HPDE6-E6E7 (cell line): ENCODE measurements around the gene HPCAL1.
"Not testable (repeated sequence)": the region's sequence is repeated elsewhere in the genome, so short reads cannot be mapped to it uniquely, and the experiment has no call there.

Experiments
- DNase-seq: peaks from one replicate; pipeline ENCODE4 v3.0.0; 2011; ENCODE audit warnings: missing footprints; ENCODE audit errors: extremely low spot score

Gene HPCAL1

DNA sequence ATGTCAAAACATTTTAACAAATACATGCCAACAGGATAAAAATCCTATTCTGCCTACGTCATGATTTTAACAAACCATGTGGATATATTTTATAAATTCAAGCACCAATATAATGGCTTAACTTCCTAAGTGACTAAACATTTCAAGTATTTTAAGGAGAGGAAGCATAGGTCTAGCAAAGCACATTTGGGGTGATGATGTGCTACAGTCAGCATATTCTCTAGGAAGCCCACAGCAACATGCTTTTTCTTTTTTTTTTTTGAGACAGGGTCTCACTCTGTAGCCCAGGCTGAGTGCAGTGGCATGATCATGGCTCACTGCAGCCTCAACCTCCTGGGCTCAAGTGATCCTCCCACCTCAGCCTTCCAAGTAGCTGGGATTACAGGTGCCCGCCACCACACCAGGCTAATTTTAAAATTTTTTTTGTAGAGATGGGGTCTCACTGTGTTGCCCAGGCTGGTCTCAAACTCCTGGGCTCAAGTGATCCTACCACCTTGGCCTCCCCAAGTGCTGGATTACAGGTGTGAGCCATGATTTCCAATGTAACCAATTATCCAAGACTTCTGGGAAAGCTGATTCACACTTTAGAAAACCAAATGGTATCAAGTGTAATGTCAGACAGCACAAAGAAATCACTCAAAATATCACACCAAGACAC lies 139.9 kb downstream of the HPCAL1 start:
- not testable (repeated sequence) for DNase-seq

DNA sequence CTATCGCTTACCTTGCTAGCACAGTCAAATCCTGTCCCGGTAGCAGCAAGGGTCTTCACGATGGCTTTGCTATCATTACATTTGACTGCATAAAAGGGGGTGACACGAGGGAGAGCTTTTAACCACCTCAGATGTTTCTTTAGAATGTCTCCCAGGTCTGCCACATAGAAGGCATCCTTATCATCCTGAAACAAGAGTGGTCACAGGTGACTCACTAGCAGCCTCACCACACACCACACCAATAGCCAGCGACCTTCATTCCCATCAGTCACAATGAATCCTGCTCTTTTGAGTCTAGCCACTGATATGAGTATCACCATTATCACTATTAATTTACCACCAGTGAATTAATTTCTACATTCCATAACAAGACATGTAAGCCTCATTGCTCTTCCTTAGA lies 141.8 kb downstream of the HPCAL1 start:
- no peak for DNase-seq

DNA sequence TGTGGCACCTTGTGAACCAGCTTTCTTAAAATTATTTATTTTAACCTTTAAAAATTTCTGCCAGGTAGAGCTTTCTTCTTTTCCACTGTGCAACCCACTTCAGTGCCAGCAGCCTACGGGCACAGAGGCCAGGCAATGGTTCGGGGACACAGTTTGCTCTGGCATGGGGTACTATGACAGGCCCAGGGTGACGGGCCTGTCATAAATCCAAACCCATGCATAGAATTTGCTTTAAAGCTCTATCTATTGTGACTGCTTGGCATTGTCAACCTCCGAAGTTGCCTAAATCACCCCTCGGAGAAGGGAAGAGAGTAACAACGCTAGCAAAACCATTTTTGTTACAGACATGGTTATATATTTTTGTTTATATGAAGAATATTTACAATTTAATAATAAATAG lies 143.9 kb downstream of the HPCAL1 start:
- no peak for DNase-seq

DNA sequence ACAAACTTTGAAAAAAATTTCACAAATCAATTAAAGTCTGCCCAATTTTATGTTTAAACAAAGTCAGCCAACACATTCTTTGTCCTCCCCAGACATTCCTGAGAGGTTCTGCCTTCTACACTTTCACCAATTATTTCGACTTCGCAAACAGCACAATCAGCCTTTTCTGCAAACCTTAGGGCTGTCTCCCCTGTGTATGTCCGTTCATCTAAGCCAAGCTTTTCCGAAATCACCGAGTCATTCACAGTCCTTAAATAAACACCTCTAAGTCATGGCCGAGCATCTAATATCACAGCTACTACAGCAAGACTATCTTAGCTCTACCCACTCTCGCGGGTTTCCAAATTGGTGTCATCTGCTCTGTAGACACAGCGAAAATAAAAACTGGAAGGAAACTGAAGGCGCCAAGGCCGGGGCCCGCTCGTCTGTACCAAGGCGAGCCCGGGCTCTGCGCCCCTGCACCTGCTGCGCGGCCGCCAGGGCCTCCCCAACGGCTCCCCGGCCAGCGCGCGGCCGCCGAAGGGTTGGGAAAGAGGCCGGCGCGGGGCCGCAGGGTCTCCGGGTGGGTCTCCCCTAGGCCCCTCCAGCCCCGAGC lies 144.7 kb downstream of the HPCAL1 start:
- DNase-seq, result no peak

DNA sequence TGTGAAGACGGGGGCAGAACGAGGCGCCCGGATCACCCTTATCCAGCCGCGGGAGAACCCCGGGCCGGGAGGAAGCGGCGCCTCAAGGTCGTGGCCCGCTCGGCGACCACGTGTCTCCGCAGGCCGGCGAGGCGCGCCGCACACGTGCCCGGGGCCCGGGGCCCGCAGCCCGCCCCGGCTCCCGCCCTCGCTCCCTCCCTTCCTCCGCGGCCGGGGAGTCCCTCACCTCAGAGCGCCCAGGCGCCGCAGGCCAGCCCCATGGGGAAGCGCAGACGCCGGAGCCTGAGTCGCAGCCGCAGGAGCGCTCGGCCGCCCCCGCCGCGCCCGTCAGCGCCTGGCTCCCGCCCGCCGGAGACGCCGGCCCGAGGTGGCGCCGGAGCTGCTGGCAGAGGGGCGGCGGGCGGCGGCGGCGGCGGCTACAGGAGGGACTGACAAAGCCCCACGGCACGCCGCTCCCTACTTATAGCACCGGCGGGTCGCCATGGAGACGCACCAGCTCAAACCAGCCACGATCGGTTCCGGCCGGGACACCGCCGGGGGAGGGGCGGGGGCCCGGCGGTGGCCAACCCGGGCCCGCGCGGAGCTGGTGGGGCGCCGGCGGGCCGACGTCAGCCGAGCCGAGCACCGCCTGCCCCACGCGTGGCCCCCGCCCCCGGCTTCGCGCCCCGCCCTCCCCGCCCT lies 145.3 kb downstream of the HPCAL1 start, which contains the start of gene ODC1:
Gene ODC1 (minus strand): TSS at position 433 of the 681 bp plus-strand sequence. CDS start 3,295 bp downstream, outside the sequence.
- DNase-seq, result peak; percentile 76

DNA sequence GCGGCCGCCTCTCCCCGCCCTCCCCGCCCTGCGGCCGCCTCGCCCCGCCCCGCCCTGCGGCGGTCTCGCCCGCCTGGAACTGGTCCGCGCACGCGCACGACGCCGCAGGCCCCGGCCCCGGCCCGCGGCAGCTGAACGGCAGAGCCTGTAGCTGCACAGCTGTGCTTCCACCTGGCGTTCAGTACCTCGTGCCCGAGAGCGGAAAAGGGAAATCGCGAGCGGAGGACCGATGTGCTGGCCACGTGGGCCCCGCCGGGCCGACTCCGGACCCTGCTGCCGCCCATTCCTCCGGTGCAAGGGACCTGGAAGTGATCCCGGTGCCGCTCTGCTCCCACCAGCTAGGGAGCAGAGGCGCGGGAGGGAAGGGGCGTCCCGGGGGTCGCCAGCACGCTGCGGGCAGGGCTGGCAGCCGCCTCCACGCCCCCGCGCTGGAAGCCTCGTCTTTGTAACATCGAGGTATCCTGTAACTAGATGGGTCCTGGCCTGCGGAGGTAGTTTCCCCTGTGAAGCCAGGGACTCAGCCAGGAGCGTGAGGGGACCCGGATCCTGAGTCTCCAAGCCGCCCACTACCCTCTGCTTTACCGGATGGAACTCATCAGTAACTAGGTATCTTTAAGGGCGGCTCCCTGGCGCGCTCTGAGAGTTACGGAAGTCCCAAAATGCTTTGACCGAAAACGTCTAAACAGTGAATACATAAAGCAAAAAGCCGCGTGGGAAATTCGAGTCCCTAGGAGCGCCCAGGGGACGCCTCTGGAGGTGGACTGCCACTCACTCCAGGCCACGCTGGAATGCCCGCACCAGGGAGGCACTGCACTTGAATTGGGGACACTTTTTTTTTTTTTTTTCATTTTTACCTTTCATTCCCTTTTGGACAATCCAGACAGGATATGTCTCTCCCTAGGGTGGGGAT lies 146.1 kb downstream of the HPCAL1 start:
- DNase-seq, result peak; percentile 92

DNA sequence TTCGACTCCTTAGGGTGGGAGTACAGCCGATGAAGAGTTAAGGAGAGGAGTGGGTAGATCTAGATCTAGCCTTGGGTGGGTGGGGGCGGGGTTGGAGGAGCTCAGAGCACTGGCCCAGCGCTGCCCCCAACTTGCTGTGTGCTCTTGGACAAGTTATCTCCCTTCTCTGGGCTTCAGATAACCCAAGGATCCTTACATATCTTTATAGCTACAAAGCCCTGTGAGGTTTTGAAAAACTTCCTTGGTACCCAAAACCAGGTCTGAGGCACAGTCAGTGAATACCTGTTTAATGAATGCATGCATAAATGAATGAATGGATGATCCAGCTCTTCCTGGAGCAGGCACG lies 146.8 kb downstream of the HPCAL1 start:
- no peak for DNase-seq

DNA sequence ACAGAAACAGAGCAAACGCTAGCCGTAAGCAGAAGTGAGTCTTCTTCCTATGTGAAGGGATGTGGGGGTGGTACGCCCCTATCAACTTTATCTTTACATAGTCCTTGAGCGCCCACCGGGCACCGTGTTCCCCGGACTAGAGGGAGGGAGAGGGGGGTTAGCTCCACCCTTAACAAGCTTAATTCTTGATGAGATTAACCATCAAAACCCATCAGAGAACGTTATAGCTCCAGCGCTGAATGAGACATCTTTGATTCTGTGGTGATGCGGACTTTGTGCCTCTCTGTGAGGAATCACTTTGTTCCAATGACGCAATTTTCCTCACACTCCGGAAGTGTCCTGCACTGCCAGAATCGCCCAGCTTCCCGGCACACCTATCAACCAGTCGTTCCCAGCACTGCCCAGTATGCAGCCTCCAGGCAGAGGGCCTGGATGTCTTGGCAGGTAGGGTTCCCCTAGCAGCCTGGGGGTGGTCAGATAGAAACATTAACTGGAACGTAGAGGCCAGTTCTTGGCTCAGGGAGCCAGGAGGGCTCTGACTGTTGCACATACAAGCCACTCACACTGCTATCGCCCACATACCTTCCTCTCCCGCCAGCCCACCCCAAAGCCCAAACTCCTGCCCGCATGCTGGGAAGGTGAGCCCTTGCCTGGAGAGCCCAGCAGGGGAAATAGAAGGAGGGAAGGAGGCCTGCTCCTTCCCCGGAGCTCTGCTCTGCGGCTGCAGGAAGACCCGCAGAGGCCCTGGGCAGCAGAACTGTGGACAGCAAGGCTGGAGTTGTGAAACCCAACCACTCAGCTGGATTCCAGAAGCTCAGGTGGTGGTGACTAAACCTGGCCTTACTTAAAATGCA lies 147.4 kb downstream of the HPCAL1 start:
- DNase-seq, result no peak

DNA sequence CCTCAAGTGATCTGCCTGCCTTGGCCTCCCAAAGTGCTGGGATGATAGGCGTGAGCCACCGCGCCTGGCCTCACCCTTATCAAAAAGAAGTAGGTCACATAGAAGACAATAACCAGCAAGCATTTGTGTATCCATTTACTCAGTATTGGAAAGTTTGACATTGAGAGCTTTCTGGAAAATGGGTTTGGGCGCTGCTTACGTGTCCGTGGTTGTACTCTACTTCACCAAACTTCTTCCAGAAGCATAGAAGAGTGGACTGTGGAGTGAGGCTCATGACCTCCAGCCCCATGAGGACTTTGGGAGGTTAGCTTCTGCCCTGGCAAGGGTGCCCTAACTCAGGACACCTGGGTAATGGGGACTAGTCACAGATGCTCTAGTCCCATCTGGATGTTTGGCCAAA lies 149.1 kb downstream of the HPCAL1 start:
- no peak for DNase-seq

DNA sequence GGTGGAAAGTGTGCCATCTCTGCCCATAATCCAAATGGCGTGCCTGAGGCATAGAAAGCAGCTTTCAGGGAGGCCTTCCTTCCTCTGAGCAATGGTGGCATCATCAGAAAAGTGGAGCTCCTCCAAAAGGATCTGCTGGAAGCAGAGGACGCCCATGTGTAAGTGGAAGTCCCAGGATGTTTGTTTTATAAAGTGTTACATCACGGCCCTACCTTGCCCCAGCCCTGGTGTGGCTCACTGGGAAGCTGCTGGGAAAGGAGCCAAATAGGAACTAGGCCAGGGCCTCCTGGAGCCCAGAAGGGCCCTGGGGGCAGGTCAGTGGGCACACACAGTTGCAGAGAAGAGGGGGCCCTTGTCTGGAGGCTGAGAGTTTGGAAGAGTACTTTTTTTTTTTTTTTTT lies 149.6 kb downstream of the HPCAL1 start:
- peak; percentile 87 for DNase-seq

DNA sequence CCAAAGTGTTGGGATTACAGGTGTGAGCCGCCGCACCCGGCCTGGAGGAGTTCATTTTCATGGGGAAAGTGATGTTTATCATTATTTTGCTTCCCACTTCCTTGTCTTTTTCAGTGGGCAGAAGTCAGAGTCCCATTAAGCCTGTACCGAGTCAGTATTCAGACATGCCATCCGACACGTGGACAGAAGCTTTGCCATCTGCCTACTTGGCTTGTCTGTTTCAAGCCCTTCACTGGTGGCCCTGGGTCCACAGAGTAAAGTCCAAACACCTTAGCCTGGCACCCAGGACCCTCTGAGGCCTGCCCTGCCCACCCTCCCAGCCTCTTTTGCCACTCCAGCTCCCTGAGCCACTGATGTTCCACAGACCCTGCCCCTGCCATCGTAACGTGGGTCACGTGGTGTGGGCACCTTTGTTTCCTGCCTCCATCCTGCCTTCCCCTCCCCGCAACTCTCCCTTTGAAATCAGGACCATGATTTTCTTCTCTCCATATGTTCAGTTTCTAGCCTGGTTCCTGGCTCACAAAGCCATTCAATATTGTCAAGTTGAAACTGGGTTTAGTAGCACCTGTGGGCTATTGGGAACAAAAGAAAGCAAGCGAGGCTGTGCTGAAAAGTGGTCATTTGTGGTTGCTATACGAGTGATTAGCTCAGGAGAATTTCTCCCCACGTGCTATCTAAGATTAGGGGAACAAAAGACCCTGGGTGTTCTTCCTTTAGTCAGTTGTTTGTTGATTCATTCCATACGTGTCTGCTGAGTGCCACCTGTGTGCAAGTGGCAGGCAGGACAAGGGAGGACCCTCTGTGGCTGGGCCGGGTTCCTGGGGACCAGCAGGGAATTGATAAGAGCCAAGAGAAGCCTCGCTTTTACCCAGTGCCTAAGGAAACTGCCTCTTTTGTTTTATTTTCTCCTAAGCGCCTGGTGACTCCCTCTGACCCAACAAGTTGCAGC lies 150.5 kb downstream of the HPCAL1 start:
- no peak for DNase-seq

DNA sequence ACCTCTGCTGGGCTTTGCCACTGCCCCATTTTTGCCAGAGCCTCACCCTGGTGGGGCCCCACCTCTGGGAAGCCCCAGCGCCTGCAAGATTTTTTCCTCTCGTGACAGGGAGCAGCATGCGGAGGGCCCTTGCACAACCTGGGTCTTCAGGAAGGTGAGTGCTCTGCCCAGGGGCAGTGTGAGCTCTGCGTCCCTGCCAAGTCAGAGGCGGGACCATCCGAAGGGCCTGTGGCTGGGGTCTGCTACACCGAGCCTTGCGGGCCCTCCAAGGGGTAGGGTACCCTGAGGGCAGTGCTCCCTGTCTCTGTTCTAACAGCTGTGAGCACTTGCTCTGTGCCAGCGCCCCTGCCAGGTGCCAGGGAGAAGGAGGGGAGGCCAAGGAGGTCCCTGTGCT lies 151.2 kb downstream of the HPCAL1 start:
- no peak for DNase-seq

DNA sequence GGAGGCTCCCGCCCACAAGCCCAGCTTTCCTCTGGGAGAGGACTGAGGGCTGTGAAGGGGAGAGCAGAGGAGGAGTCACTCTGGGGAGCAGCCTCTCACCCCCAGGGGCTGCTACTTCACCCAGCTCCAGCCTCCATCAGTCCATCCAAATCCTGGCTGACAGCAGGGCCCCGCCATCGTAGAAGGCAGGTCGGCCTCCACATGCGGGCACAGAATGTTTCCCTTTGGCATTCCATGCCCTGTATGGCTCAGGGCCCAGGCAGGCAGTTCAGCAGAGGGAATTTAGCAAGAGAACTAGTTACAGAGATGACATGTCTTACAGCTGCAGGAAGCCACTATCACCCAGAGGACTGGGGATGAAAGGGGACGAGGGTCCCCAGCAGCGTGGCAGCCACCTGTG lies 151.8 kb downstream of the HPCAL1 start:
- no peak for DNase-seq

DNA sequence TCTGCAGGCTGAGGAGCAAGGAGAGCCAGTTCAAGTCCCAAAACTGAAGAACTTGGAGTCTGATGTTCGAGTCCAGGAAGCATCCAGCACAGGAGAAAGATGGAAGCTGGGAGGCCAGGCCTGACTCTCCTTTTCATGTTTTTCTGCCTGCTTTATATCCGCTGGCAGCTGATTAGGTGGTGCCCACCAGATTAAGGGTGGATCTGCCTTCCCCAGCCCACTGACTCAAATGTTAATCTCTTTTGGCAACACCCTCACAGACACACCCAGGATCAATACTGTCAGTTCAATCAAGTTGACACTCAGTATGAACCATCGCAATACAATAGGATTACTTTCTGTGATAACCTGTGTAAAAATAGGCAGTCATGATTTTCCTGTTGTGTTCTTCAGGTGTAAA lies 154.5 kb downstream of the HPCAL1 start:
- DNase-seq, result not testable (repeated sequence)

DNA sequence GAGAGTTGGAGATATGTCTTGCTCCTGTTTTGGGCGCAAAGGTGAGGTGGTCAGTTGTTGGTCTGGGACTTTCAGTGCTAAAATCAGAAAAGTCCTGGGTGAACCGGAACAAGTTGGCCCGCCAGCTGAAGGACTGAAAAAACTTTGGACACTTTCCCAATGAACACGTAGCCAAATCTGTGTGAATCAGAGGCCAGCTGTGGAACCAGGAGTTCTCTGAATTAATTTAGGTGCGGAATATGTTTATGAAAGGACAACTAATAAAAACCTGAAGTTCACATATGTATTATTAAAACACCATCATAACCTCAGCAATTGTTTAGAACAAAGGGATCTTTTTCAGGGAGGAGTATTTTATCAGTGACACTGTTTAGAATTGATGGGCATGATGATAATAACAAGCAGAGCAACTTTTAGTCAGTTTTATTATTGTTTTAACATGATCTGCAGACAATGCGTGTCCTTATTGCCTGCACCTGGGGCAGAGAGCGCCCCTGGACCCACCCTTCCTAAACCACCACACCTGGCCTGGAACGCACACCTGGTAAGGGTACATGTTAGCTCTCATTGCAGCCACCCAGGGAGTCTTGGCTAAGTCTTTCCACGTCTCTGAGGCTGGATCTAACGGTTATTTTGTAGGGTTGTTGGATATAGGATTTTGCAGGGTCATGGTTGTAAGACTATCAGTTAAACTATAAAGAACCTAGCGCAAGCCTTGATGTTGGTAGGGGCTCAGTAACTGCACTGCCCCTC lies 155.3 kb downstream of the HPCAL1 start:
- DNase-seq, result no peak

DNA sequence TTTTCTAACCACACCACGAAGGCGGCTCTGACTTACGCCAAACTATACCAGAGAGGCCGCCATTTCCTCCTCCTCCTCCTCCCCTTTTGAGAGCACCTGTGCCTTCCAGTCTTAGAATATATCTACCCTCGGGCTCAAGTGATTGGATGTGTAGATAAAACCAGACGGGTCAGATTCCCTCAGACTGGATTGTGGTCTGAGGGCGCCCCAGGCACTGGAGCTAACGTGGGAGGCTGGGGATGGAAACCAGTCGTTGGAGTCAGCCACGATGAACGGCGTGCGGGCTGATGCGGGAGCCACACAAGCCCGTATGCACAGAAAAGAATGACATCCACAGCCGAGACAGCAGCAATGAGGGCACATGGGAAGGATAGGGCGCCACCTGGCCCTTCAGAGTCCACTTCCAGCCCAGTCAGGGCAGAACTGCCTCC lies 157.7 kb downstream of the HPCAL1 start:
- no peak for DNase-seq

DNA sequence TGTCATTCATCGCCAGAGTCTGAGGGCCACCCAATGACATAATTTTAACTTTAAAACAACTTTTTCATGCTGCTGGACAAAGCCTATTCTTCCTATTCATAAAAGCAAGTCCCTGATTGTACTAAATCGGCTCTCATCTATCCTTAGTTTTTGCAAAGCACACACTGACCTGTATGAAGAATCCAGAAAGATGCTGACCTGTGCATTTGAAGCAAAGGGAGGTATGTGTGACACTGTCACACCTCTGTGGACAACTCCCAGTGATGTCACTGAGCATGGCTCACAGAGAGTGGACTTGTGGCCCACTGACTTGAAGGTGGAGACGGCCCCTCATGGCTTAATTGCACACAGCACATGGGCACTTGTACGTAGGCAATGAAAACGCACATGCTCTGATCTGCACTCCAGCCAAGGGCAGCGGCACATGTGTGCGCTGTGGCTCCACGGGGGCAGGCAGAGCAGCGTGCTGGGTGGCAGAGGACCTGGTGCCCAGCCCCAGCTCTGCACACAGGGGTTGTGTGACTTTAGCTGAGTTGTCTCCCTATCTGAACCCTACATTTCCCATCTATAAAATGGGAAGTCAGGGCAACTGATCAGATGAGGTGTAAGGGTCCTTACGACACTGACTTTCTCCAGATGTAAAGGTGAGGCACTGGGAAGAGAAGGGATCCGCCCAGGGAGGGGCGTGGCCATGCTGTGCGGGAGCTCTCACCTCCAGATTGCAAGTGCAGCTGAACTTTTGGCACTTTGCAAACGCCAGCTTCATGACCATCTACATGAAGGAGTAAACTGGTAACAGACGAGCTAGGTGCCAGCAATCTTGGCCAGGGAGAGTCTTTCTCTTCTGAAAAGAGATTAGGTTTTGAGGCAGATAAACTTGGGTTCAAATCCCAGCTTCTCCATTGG lies 159.7 kb downstream of the HPCAL1 start:
- DNase-seq, result no peak

DNA sequence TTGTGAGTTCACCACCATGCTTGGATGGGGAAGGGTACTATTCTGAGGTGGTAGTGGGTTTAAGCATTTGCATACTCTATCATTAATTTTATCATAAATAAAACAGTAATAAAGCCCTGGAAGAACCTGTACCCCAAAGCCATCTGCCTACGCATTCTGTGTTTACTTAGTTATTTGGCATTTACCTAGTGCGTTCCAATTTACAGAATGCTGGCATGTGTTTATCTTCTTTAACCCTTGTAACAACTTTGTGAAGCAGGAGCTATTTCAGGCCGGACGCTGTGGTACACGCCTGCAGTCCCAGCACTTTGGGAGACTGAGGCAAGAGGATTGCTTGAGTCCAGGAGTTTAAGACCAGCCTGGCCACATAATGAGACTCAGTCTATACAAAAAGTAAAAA lies 163.2 kb downstream of the HPCAL1 start:
- no peak for DNase-seq
